ENCODE measurements around the gene ZNF32.

GRCh38 chr10:43610636-43611035 is 38.0 kb downstream of the ZNF32 start:
- TF ChIP-seq CTCF (IDR thresholded peaks at IDR 0.05) (no peak), POLR2AphosphoS5 (IDR thresholded peaks at IDR 0.05) (no peak), POLR2A (IDR thresholded peaks at IDR 0.05) (no peak)

All from breast epithelium (tissue), 3 donors.